ENCODE results near the gene CALML5.
"Not testable (repeated sequence)": the region's sequence is repeated elsewhere in the genome, so short reads cannot be mapped to it uniquely, and the experiment has no call there.

CALML5 gene

DNA sequence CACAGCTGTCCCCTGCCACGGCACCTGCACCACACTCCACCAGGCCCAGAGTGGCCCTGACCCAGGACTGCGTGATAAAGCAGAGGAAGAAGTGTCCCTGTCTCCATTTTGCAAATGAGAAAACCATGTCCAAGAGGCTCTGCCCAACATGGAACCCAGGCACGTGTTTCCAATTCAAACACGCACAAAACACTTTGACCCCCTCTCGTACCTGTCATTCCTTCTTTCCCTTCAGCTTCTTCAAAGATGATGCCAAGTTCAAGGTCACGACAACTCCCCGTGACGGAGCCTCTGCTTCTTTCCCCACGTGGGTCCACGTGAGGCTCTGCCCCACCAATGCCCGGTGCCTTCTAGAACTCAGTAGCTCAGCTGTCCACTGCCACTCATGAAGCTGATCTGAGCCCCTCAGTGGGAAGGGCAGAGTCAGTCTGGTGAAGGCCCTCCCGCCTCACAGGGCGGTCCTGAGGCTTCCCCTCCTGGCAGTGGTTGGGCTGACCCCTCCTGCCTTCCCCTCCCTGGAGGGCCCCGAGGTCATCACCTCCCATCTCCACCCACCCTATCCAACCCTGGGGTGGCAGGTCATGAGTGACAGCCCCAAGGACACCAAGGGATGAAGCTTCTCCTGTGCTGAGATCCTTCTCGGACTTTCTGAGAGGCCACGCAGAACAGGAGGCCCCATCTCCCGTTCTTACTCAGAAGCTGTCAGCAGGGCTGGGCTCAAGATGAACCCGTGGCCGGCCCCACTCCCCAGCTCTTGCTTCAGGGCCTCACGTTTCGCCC is 19.0 kb downstream of the CALML5 start:
- no CpG with 5 or more reads among the region's 21 CpGs for WGBS (ENCODE audit: insufficient coverage, insufficient read length)

DNA sequence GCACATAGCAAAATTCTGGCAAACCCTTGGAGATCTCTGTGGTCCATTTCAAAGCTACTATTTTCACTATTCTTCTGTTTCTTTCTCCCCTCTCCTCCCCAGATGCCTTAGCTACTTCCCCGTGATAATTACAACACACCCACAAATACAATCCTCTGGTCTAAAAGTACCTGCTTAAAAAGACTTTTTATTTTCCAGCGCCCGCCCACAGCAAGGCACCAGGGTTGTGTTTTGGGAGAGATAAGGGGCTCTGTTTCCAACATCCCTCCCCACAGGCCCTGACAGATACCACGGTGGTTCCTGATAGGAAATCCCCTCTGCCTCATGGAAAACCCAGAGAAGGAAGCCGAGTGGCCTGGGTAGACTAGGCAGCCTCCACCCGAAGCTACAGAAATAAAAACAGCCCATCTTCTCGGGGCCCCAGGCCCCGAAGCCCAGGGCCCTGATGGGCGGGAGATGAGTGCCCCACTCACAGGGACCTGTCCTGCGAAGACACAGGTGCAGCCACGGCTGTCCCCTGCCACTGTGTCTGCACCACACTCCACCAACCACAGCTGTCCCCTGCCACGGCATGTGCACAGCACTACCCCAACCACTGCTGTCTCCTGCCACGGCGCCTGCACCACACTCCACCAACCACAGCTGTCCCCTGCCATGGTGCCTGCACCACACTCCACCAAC is 19.7 kb downstream of the CALML5 start:
- Histone ChIP-seq H3K4me1 (ENCODE audit: control insufficient read depth, insufficient read depth, low read length) (peaks cover 4% of the 10 kb centered on the region), H3K27ac (ENCODE audit: low read length) (no peak overlapping the region), H3K4me3 (ENCODE audit: low read length) (no peak overlapping the region), H3K9me3 (ENCODE audit: control insufficient read depth, insufficient read depth, low read length) (no peaks in the 10 kb centered on the region), H3K27me3 (ENCODE audit: control insufficient read depth, insufficient read depth, low read length) (no peaks in the 10 kb centered on the region), H3K36me3 (ENCODE audit: control insufficient read depth, insufficient read depth, low read length) (no peaks in the 10 kb centered on the region)
- no CpG with 5 or more reads among the region's 14 CpGs for WGBS (ENCODE audit: insufficient coverage, insufficient read length)
- no peak for DNase-seq (ENCODE audit: low read depth, low spot score)

More for the DNA sequence above, 19.0 kb downstream of the CALML5 start:
- no peaks in the 10 kb centered on the region for H3K27me3 ChIP-seq (ENCODE audit: control insufficient read depth, insufficient read depth, low read length)
- no peak overlapping the region for H3K27ac ChIP-seq (ENCODE audit: low read length)
- H3K4me1 ChIP-seq (ENCODE audit: control insufficient read depth, insufficient read depth, low read length): peaks cover 4% of the 10 kb centered on the region
- DNase-seq (ENCODE audit: low read depth, low spot score): no peak
- no peaks in the 10 kb centered on the region for H3K36me3 ChIP-seq (ENCODE audit: control insufficient read depth, insufficient read depth, low read length)
- no peaks in the 10 kb centered on the region for H3K9me3 ChIP-seq (ENCODE audit: control insufficient read depth, insufficient read depth, low read length)
- H3K4me3 ChIP-seq (ENCODE audit: low read length): no peak overlapping the region

DNA sequence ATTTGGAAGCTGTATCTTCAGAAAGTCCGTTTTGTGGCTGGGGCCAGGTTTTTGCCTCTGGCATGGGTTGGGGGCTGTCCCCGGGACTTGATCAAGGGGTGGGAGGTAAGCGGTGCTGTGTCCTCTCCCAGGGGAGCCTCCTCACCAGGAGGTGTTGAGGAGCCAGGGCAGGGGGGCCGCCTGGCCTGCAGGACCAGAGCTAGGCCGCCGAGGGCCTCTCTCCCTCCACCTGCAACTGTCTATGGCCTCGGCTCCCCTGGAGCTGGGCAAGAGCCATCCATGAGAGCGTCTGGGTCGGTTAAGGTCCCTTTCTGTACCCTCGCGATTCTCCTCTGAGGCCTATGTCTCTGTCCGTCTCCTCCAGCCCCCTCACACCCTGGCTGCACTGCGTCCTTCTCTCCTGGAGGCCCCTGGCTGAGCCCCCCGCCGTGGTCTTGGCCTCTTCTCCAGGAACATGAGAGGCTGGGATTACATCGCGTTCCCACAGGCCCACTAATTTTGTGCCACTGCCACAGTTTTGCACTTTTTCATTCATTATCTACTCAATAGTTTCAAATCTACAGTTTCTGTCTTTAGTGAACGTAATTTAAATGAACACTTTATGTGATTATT is 20.6 kb downstream of the CALML5 start:
- H3K27me3 ChIP-seq (ENCODE audit: control insufficient read depth, insufficient read depth, low read length): no peaks in the 10 kb centered on the region
- H3K27ac ChIP-seq (ENCODE audit: low read length): no peak overlapping the region
- no CpG with 5 or more reads among the region's 18 CpGs for WGBS (ENCODE audit: insufficient coverage, insufficient read length)
- H3K9me3 ChIP-seq (ENCODE audit: control insufficient read depth, insufficient read depth, low read length): no peaks in the 10 kb centered on the region
- no peak for DNase-seq (ENCODE audit: low read depth, low spot score)
- H3K36me3 ChIP-seq (ENCODE audit: control insufficient read depth, insufficient read depth, low read length): no peaks in the 10 kb centered on the region
- peaks cover 4% of the 10 kb centered on the region for H3K4me1 ChIP-seq (ENCODE audit: control insufficient read depth, insufficient read depth, low read length)
- no peak overlapping the region for H3K4me3 ChIP-seq (ENCODE audit: low read length)

DNA sequence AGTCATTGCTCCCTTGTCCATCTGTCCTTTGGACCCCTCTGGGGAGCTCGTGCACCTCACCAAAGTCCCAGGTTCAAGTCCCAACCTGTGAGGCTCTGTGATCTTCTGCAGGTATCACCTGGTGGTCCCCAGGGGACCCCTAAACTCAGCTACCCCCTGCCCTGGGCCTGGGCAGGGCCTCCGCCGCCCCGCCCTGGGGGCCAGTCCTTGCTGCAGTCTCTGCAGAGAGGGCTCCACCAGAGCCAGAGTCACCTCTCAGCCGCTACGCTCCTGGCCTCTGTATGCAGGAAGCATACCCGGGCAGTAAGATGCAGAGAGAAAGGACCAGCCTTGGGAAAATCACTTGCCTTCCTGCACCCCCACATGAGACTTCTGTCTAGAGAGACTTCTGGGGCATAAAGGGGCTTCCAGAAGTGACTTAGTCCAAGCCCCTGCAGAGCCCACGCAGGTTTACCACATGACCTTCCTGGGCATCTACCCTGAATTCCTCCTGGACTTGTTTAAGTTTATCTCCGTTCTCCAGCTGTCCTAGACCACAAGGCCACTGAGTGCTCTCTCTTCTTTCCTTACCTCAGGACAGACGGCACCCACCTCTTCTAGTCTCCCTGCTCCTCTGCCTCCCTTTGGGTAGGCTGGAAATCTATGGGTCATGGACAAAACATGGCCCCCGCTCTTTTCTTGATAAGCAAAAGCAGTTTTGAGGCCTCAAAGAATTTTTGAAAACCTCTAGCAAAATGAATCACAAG is 21.2 kb downstream of the CALML5 start:
- H3K9me3 ChIP-seq (ENCODE audit: control insufficient read depth, insufficient read depth, low read length): no peaks in the 10 kb centered on the region
- H3K27me3 ChIP-seq (ENCODE audit: control insufficient read depth, insufficient read depth, low read length): no peaks in the 10 kb centered on the region
- no peak overlapping the region for H3K27ac ChIP-seq (ENCODE audit: low read length)
- H3K36me3 ChIP-seq (ENCODE audit: control insufficient read depth, insufficient read depth, low read length): no peaks in the 10 kb centered on the region
- no peak for DNase-seq (ENCODE audit: low read depth, low spot score)
- no peak overlapping the region for H3K4me3 ChIP-seq (ENCODE audit: low read length)
- H3K4me1 ChIP-seq (ENCODE audit: control insufficient read depth, insufficient read depth, low read length): peaks cover 4% of the 10 kb centered on the region
- WGBS (ENCODE audit: insufficient coverage, insufficient read length): no CpG with 5 or more reads among the region's 11 CpGs

DNA sequence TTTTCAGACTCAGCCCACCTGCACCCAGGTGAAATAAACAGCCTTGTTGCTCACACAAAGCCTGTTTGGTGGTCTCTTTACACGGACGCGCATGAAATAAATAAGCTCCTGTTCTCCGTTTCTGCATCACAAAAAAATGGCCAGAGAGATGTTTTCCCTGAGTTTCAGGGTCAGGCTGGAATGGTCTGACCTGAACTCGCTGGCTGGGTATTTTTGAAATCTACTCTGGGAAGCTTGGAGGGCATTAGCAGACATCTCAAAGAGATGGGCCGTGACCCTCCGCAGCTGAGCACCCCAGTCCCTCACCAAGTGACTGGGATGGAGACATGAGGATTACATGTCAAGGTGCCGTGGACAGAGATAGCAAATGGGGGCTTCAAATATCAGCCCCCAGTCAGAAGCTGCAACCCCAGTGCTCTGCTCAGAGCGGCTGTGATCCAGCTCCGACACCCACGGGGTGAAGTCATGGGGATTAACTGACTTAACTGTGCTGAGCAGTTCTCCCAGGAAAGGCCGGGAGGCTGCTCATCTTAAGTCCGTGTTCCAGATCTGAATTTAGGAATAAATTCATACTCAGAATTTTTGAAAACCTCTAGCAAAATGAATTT is 22.3 kb downstream of the CALML5 start:
- Histone ChIP-seq H3K4me1 (ENCODE audit: control insufficient read depth, insufficient read depth, low read length) (peaks cover 4% of the 10 kb centered on the region), H3K27ac (ENCODE audit: low read length) (no peak overlapping the region), H3K4me3 (ENCODE audit: low read length) (no peak overlapping the region), H3K36me3 (ENCODE audit: control insufficient read depth, insufficient read depth, low read length) (no peaks in the 10 kb centered on the region), H3K27me3 (ENCODE audit: control insufficient read depth, insufficient read depth, low read length) (no peaks in the 10 kb centered on the region), H3K9me3 (ENCODE audit: control insufficient read depth, insufficient read depth, low read length) (no peaks in the 10 kb centered on the region)
- no CpG with 5 or more reads among the region's 13 CpGs for WGBS (ENCODE audit: insufficient coverage, insufficient read length)
- no peak for DNase-seq (ENCODE audit: low read depth, low spot score)

DNA sequence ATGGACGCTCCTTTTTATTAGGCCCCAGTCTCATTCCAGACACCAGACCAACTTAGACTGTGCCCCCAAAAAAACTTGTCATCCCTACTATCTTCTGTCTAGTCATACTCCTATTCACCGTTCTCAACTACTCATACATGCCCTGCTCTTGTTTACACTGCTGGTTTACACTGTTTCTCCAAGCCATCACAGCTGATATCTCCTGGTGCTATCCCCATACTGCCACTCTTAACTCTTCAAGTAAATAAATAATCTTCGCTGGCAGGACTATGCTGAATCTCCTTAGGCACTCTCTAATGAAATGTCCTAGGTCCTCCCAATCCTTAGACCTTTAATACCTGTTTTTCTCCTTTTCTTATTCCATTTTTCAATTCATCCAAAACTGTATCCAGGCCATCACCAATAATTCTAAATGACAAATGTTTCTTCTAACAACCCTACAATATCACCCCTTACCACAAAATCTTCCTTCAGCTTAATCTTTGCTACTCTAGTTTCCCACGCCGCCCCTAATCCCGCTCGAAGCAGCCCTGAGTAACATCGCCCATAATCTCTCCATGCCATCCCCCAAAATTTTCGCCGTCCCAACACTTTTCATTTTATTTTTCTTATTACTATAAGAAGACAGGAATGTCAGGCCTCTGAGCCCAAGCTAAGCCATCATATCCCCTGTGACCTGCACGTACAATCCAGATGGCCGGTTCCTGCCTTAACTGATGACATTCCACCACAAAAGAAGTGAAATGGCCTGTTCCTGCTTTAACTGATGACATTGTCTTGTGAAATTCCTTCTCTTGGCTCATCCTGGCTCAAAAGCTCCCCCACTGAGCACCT is 23.2 kb downstream of the CALML5 start:
- no CpG with 5 or more reads among the region's 12 CpGs for WGBS (ENCODE audit: insufficient coverage, insufficient read length)

DNA sequence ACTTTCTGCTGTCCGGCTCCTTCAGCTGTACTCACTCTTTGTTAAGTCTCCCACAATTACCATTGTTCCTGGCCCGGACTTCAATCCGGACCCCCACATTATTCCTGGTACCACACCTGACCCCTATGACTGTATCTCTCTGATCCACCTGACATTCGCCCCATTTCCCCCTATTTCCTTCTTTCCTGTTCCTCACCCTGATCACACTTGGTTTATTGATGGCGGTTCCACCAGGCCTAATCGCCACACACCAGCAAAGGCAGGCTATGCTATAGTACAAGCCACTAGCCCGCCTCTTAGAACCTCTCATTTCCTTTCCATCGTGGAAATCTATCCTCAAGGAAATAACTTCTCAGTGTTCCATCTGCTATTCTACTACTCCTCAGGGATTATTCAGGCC is 24.3 kb downstream of the CALML5 start:
- H3K36me3 ChIP-seq (ENCODE audit: control insufficient read depth, insufficient read depth, low read length); H3K4me3 ChIP-seq (ENCODE audit: low read length); H3K27me3 ChIP-seq (ENCODE audit: control insufficient read depth, insufficient read depth, low read length); H3K4me1 ChIP-seq (ENCODE audit: control insufficient read depth, insufficient read depth, low read length); DNase-seq (ENCODE audit: low read depth, low spot score); H3K9me3 ChIP-seq (ENCODE audit: control insufficient read depth, insufficient read depth, low read length); H3K27ac ChIP-seq (ENCODE audit: low read length): not testable (repeated sequence)
- no CpG with 5 or more reads among the region's 8 CpGs for WGBS (ENCODE audit: insufficient coverage, insufficient read length)

More for the DNA sequence above, 23.2 kb downstream of the CALML5 start:
- H3K36me3 ChIP-seq (ENCODE audit: control insufficient read depth, insufficient read depth, low read length); H3K9me3 ChIP-seq (ENCODE audit: control insufficient read depth, insufficient read depth, low read length); H3K27ac ChIP-seq (ENCODE audit: low read length); DNase-seq (ENCODE audit: low read depth, low spot score); H3K4me1 ChIP-seq (ENCODE audit: control insufficient read depth, insufficient read depth, low read length); H3K27me3 ChIP-seq (ENCODE audit: control insufficient read depth, insufficient read depth, low read length); H3K4me3 ChIP-seq (ENCODE audit: low read length): not testable (repeated sequence)

DNA sequence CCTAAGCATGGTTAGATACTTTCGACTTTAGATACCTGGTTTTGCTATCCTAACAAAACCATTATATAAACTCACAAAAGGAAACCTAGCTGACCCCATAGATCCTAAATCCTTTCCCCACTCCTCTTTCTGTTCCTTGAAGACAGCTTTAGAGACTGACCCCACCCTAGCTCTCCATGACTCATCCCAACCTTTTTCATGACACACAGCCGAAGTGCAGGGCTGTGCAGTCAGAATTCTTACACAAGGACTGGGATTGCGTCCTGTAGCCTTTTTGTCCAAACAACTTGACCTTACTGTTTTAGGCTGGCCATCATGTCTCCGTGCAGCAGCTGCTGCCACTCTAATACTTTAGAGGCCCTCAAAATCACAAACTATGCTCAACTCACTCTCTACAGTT is 24.7 kb downstream of the CALML5 start:
- DNase-seq (ENCODE audit: low read depth, low spot score); H3K9me3 ChIP-seq (ENCODE audit: control insufficient read depth, insufficient read depth, low read length); H3K4me1 ChIP-seq (ENCODE audit: control insufficient read depth, insufficient read depth, low read length); H3K4me3 ChIP-seq (ENCODE audit: low read length); H3K27ac ChIP-seq (ENCODE audit: low read length); H3K27me3 ChIP-seq (ENCODE audit: control insufficient read depth, insufficient read depth, low read length); H3K36me3 ChIP-seq (ENCODE audit: control insufficient read depth, insufficient read depth, low read length): not testable (repeated sequence)
- no CpG with 5 or more reads among the region's 4 CpGs for WGBS (ENCODE audit: insufficient coverage, insufficient read length)

DNA sequence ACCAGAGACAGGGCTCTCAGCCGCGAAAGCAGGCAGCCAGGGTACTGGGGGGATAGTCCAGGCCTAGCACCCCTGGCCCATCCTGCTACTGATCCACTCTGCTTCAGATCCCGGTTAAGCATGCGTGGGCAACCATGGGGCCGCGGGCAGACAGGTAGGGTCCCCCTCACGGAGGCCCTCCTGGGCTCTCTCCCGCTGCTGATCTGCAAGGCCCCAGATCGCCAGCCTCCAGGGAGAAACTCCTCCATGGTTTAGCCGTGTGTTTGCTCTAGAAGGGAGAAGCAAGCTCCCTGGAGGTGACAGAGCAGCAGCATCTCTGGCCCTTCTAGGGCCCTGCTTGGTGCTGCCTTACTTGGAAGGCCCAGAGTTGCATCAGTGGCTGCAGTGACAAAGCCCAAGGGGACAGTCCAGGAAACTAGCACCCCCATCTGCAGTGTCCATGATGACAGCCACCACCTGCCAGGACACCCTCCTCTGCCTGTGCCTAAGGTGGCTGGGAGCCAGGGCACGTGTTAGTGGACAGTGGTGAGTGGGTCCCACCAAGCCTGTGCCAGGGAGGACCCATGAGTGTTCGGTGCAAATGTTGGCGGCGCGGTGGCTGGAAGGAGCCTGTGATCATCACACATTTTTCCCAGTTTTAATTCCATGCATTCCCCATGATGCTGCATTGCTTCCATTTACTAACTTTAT is 29.2 kb downstream of the CALML5 start:
- Histone ChIP-seq H3K27me3 (ENCODE audit: control insufficient read depth, insufficient read depth, low read length) (no peaks in the 10 kb centered on the region), H3K4me3 (ENCODE audit: low read length) (no peak overlapping the region), H3K36me3 (ENCODE audit: control insufficient read depth, insufficient read depth, low read length) (no peaks in the 10 kb centered on the region), H3K27ac (ENCODE audit: low read length) (no peak overlapping the region), H3K9me3 (ENCODE audit: control insufficient read depth, insufficient read depth, low read length) (peaks cover 1% of the 10 kb centered on the region; the same call in 1 of the 2 replicates), H3K4me1 (ENCODE audit: control insufficient read depth, insufficient read depth, low read length) (peaks cover 3% of the 10 kb centered on the region)
- no CpG with 5 or more reads among the region's 15 CpGs for WGBS (ENCODE audit: insufficient coverage, insufficient read length)
- DNase-seq (ENCODE audit: low read depth, low spot score): no peak
